H4 (cell line): ENCODE measurements around the gene CLIP2. TPM values are rescaled to one million over a fixed set of nuclear protein-coding genes. Genes with fewer than 3 reads are reported as not detected.
"Not testable (repeated sequence)": the region's sequence is repeated elsewhere in the genome, so short reads cannot be mapped to it uniquely, and the experiment has no call there.

Experiments used
- DNase-seq: peaks from one replicate; pipeline ENCODE4 v3.0.0-alpha.2; 2015; ENCODE audit warnings: low spot score
- total RNA-seq: library from RNA; depleted of rRNA; stranded (reverse); fragments of >200 nt; shearing (Covaris generic); gene quantifications from 2 replicates; pipeline ENCODE4 v1.2.3, GENCODE V29; 2014; rRNA removed

Gene CLIP2
- 10.6 and 18.0 TPM in 2 replicates for total RNA-seq

- peak; percentile 62 for DNase-seq
Measured at GRCh38 chr7:74289018-74289658, at the start of gene CLIP2. CLIP2 (plus strand) TSS chr7:74289407; CDS start chr7:74317547, 28,140 bp downstream.

DNA sequence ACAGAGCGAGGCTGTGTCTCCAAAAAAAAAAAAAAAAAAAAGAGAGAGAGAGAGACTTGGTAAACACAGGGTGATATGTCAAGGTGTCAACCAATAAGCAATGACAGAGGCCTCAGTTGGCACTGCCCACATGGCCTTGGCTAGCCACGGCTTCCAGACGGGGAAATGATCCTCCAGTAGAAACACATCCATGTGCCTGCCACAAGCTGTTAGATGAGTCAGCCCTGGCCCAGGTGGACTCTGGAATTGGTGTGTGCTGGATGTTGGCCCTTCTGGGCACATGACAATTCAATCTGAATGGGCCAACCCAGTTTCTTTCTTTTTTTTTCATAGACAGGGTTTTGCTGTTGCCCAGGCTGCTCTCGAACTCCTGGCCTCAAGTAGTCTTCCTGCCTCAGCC is 48.7 kb upstream of the CLIP2 start:
- DNase-seq = no peak

GRCh38 chr7:74242122-74242443 is 47.1 kb upstream of the CLIP2 start:
- DNase-seq = no peak

GRCh38 chr7:74246497-74246896 is 42.7 kb upstream of the CLIP2 start:
- DNase-seq = no peak

GRCh38 chr7:74248156-74248555 is 41.1 kb upstream of the CLIP2 start:
- DNase-seq = no peak

GRCh38 chr7:74249058-74249457 is 40.1 kb upstream of the CLIP2 start:
- not testable (repeated sequence) for DNase-seq

DNA sequence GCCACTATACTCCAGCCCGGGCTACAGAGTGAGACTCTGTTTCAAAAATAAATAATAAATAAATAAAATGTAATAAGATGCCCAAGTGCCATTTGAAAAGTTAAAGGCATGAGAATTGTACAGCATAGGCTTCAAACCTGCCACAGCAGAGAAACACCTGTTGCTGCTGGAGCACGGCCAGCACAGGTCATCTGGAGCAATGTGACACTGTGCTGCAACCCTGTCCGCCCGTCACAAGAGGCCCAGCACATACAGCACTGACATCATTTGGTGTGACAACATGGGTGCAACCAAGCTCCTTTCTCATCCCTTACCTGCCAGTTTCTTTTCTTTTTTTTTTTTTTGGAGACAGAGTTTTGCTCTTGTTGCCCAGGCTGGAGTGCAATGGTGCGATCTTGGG is 36.3 kb upstream of the CLIP2 start:
- no peak for DNase-seq

GRCh38 chr7:74253331-74253730 is 35.9 kb upstream of the CLIP2 start:
- no peak for DNase-seq

- DNase-seq = no peak
Measured at GRCh38 chr7:74253835-74254128, 35.4 kb upstream of the CLIP2 start.

- peak; percentile 98 for DNase-seq
Measured at GRCh38 chr7:74254129-74254857, 34.9 kb upstream of the CLIP2 start, which contains the start of gene RFC2. RFC2 (minus strand) TSS chr7:74254399; CDS start chr7:74254383, 16 bp downstream.

DNA sequence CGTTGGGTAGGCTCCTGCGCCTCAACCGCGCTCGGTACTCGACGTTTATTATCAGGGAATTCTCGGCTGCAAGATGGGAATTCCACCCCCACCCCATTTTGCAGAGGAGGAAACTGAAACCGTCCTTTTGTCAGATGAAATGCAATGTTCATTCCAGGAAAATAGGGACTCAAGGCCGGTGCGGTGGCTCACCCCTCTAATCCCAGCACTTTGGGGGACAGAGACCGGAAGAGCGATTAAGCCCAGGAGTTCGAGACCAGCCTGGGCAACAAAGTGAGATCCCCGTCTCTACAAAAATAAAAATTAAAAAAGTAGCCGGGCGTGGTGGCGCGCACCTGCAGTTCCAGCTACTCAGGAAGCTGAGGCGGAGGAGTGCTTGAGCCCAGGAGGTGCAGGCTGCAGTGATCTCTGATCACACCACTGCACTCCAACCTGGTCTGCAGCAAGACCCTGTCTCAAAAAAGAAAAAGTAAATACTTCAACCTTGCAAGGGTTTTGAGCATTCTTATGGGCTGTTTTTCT is 34.3 kb upstream of the CLIP2 start:
- DNase-seq = no peak

- DNase-seq = not testable (repeated sequence)
Measured at GRCh38 chr7:74255461-74255860, 33.7 kb upstream of the CLIP2 start.

DNA sequence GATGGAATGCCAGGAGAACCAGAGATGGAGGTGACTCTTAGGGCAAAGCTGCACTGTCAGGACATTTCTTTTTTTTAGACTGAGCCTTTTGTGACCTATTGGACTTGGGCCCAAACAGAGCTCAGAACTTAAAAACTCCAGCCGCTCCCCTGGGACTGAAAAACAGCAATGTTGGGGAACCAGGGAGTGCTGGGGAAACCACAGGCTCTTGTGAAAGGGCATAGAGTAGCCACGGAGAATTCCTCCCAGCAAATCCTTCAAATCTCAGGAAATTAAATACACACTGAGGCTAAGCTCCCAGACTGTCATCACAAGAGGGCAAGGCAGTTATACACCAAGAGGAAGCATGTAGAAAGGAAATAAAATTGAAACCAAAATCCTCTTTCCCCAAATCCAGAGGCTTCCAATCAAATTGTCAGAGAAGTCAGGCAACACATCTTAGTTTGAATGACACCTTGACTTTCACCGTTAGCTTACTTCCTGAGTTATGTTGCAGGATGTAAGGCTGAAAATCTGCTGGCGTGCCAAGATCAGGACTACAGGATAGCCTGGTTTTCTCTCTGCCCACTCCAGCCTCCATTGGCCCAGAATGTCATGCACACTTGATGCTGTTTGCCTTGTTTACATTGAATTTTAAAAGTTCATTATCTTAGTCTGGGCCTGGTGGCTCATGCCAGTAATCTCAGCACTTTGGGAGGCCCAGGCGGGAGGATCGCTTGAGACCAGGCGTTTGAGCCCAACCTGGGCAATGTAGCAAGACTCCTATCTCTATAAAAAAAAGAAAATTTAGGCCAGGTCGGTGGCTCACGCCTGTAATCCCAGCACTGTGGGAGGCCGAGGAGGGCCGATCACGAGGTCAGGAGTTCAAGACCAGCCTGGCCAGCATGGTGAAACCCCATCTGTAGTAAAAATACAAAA is 32.5 kb upstream of the CLIP2 start:
- DNase-seq = peak; percentile 42

- DNase-seq = no peak
Measured at GRCh38 chr7:74258639-74259038, 30.6 kb upstream of the CLIP2 start.

DNA sequence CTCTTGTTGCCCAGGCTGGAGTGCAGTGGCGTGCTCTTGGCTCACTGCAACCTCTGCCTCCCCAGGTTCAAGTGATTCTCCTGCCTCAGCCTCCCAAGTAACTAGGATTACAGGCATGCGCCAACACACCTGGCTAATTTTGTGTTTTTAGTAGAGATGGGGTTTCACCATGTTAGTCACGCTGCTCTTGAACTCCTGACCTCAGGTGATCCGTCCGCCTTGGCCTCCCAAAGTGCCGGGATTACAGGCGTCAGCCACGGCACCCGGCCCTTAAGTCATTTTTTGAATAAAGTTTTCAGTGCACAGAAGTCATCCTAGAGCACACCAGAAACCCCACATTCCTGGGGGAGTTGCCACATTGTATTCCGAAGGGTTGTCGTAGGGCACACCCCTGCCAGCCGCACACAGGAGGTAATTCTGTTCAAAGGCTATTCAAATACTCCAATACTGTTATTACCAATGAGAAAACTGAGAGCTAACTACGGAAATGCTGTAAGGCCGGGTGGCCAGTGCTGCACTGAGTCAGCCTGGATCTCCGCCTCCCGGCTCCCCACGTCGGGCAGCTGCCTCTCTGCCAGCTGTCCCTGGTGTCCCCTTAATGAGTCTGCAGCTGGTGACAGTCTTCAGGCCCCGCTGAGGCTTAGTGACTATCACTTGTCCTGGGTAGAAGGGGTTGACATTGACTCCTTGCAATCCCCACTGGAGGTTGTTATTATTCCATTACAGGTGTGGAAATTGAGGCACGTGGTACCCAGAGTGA is 26.4 kb upstream of the CLIP2 start:
- no peak for DNase-seq

GRCh38 chr7:74263399-74264120 is 25.6 kb upstream of the CLIP2 start:
- no peak for DNase-seq

DNA sequence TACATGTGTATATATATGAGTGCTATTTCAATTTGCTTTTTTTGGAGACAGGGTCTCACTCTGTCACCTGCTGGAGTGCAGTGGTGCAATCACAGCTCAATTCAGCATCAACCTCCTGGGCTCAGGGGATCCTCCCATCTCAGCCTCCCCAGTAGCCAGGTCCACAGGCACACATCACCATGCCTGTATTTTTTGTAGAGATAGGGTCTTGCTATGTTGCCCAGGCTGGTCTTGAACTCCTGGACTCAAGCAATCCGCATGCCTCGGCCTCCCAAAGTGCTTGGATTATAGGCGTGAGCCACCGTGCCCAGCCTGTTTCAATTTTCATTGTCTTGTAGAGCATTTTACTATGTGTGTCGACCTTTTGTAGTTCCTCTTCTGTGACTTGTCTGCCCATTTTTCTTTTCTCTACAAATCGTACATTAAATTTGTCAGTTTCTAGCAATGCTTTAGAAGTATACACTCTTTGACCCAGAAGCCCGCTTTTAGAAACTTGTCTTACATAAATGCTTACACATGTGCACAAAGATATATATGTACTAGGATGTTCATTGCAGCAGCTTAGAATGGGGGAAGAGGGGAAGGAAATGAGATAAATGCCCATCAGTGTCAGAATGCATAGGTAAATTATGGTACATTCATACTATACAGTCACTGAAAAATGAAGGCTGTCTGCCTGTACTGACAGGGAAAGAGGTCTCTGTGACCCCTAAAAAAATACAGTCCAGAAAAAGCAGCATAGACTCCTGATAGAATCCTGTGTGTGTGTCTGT is 22.8 kb upstream of the CLIP2 start:
- DNase-seq = no peak

DNA sequence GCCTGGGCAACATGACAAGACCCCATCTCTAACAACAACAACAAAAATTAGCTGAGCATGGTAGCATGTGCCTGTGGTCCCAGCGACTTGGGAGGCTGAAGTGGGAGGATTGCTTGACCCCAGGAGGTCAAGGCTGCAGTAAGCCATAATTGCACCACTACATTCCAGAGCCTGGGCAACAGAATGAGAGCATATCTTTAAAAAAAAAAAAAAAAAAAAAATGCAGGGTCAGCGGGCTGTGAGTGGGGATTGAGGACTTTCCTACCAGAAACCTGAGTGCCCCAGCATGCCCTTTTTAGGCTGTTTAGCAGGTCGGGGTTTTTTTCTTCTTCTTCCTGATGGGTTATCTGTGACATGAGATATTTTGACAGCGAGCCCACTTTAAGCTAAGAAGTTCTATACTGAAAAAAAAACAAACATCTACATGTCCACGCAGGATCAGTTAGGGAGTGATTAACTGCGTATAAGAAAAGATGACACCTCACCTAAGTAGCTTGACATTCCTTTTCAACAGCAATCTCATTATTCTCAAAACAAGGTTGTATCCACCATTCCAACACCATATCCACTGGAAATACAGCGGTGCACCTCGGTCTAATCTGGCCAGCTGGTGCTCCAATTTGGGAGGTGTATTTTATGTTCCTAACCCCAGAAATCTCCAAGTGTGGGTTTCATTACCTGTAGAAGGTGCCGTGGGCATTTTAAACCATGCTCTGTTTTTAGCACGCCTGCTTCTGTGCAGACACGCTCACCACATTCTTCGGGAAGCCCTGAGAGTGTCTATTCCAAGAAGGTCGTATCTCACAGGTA is 21.2 kb upstream of the CLIP2 start:
- DNase-seq = no peak

DNA sequence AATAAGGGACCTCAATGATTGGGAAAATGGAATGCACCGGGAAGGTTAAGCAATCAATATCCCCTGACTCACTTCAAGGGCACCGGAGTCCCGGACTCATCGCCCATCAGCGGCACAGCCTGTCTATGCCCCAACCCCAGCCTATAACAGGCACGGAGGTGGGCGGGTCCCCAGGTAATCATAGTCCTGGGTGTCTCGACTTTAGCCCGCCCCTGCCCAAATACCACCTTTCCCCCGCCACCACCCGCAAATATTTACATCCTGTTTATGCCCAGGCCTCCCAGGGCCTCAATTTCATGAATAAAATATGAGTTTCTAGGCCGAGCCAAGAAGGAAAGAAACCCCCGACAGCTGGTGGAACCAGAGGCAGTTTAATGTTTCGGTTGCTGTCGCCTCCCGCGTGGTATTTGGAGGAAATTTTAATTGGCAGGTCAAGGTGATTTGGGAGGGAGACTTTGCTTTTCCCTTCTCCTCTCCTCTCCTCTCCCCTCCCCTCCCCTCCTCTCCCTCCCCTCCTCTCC is 19.4 kb upstream of the CLIP2 start:
- peak; percentile 75 for DNase-seq
